Ascending aorta (tissue), 2 donors: Measurements from ENCODE around the gene AP1B1. TPM values are rescaled to one million over a fixed set of nuclear protein-coding genes. Genes with fewer than 3 reads are reported as not detected.

Source experiments
- DNase-seq, 2 donors: peaks; one replicate each; pipeline ENCODE4 v3.0.0-alpha.2; 2019; ENCODE audit warnings: low spot score in 2 of 2
- H3K27ac ChIP-seq, 2 donors: fragments of 200-600 bp; sonication (generic); one replicate each; pipeline ENCODE4 v1.5.1; 2016 to 2017; ENCODE audit warnings: mild to moderate bottlenecking in 1 of 2
- H3K27me3 ChIP-seq: fragments of 200-600 bp; sonication (generic); one replicate; pipeline ENCODE4 v1.5.1; 2017
- H3K36me3 ChIP-seq, 2 donors: fragments of 200-600 bp; sonication (generic); one replicate each; pipeline ENCODE4 v1.5.1; 2016
- H3K4me1 ChIP-seq, 2 donors: fragments of 200-600 bp; sonication (generic); one replicate each; pipeline ENCODE4 v1.5.1; 2016 to 2017; ENCODE audit warnings: mild to moderate bottlenecking in 1 of 2
- H3K4me3 ChIP-seq, 2 donors: fragments of 200-600 bp; sonication (generic); one replicate each; pipeline ENCODE4 v1.5.1; 2016 to 2017; ENCODE audit warnings: mild to moderate bottlenecking in 1 of 2
- H3K9me3 ChIP-seq, 2 donors: fragments of 200-600 bp; sonication (generic); one replicate each; pipeline ENCODE4 v1.5.1; 2016
- CTCF ChIP-seq, 3 experiments: fragments of 200-600 bp in 2 of 3; fragments of 450-650 bp in 1 of 3; sonication (generic) in 2 of 3; IDR thresholded peaks; one replicate each; pipeline ENCODE4 v1.5.1; 2016 to 2019; ENCODE audit warnings: antibody characterized with exemption in 3 of 3, mild to moderate bottlenecking in 1 of 3, moderate library complexity in 1 of 3
- intact Hi-C: fragments of 100-400 bp; cut with DNase I; formaldehyde crosslinking; loops from one replicate; pipeline ENCODE4 v1.15.1; 2023
- total RNA-seq: library from RNA; depleted of rRNA; stranded (reverse); fragments of >200 nt; gene quantifications from one replicate; pipeline ENCODE4 v1.1.0, GENCODE V29; 2016

AP1B1 gene
- total RNA-seq, 1 donor from 2014 or later = 86.4 TPM

GRCh38 chr22:29298641-29299040 is 89.7 kb downstream of the AP1B1 start:
- intact Hi-C loops = no loop called here
- peaks cover 73% of the 10 kb centered on the region in 2 donors for H3K36me3 ChIP-seq
- no peaks in the 10 kb centered on the region for H3K27me3 ChIP-seq
- TF ChIP-seq CTCF (IDR thresholded peaks at IDR 0.05) = no peak
- no peak overlapping the region for H3K4me3 ChIP-seq
- H3K9me3 ChIP-seq = no peaks in the 10 kb centered on the region
- no peak for DNase-seq
- H3K4me1 ChIP-seq = peaks cover 0 to 13% of the 10 kb centered on the region in 2 donors
- no peak overlapping the region for H3K27ac ChIP-seq

GRCh38 chr22:29292379-29292778 is 96.0 kb downstream of the AP1B1 start:
- no peak for TF ChIP-seq CTCF (IDR thresholded peaks at IDR 0.05)
- Histone ChIP-seq H3K9me3 (no peaks in the 10 kb centered on the region), H3K27me3 (no peaks in the 10 kb centered on the region), H3K27ac (no peak overlapping the region), H3K36me3 (peaks cover 91 to 100% of the 10 kb centered on the region in 2 donors), H3K4me3 (no peak overlapping the region), H3K4me1 (no peaks in the 10 kb centered on the region)
- DNase-seq = no peak
- intact Hi-C loops = no loop called here

GRCh38 chr22:29291215-29291614 is 97.2 kb downstream of the AP1B1 start:
- DNase-seq = no peak
- Histone ChIP-seq H3K9me3 (no peaks in the 10 kb centered on the region), H3K36me3 (peaks cover 89 to 100% of the 10 kb centered on the region in 2 donors), H3K4me3 (no peak overlapping the region), H3K27me3 (no peaks in the 10 kb centered on the region), H3K4me1 (no peaks in the 10 kb centered on the region), H3K27ac (no peak overlapping the region)
- no peak for TF ChIP-seq CTCF (IDR thresholded peaks at IDR 0.05)
- intact Hi-C loops = no loop called here

GRCh38 chr22:29290061-29290460 is 98.3 kb downstream of the AP1B1 start:
- Histone ChIP-seq H3K4me3 (no peak overlapping the region), H3K4me1 (no peaks in the 10 kb centered on the region), H3K36me3 (peaks cover 90 to 100% of the 10 kb centered on the region in 2 donors), H3K27ac (no peak overlapping the region), H3K9me3 (no peaks in the 10 kb centered on the region), H3K27me3 (no peaks in the 10 kb centered on the region)
- no peak for DNase-seq
- TF ChIP-seq CTCF (IDR thresholded peaks at IDR 0.05) = no peak
- intact Hi-C loops = no loop called here

GRCh38 chr22:29288837-29289236 is 99.5 kb downstream of the AP1B1 start:
- Histone ChIP-seq H3K4me3 (no peak overlapping the region), H3K27ac (no peak overlapping the region), H3K36me3 (peaks cover 90 to 100% of the 10 kb centered on the region in 2 donors), H3K27me3 (no peaks in the 10 kb centered on the region), H3K4me1 (no peaks in the 10 kb centered on the region), H3K9me3 (no peaks in the 10 kb centered on the region)
- intact Hi-C loops = no loop called here
- TF ChIP-seq CTCF (IDR thresholded peaks at IDR 0.05) = no peak
- DNase-seq = no peak

- no peaks in the 10 kb centered on the region for H3K4me1 ChIP-seq
- H3K36me3 ChIP-seq = peaks cover 93 to 97% of the 10 kb centered on the region in 2 donors
- H3K9me3 ChIP-seq = no peaks in the 10 kb centered on the region
- H3K4me3 ChIP-seq = no peak overlapping the region
- no peak overlapping the region for H3K27ac ChIP-seq
- intact Hi-C loops = no loop called here
- H3K27me3 ChIP-seq = no peaks in the 10 kb centered on the region
- no peak for DNase-seq
- no peak for TF ChIP-seq CTCF (IDR thresholded peaks at IDR 0.05)
Measured at GRCh38 chr22:29284196-29284595, 104.2 kb downstream of the AP1B1 start.
